HG03175 (cell line): ENCODE measurements around the gene UBL5.
"Not testable (repeated sequence)": the region's sequence is repeated elsewhere in the genome, so short reads cannot be mapped to it uniquely, and the experiment has no call there.

Source experiments
- ATAC-seq: cut with Tn5 transposase; IDR thresholded peaks from one replicate; pipeline ENCODE4 v1.9.1; 2021; ENCODE audit warnings: mild to moderate bottlenecking, moderate library complexity; ENCODE audit not compliant: unreplicated experiment

Gene UBL5

GRCh38 chr19:9827289-9828238 lies at the start of gene UBL5:
TSS of gene UBL5 (plus strand) at chr19:9827918. CDS start at chr19:9828338, 420 bp downstream.
- peak; percentile 93 for ATAC-seq

- ATAC-seq: no peak
Observed at GRCh38 chr19:9782338-9782737, 45.4 kb upstream of the UBL5 start.

- not testable (repeated sequence) for ATAC-seq
Observed at GRCh38 chr19:9784163-9784496, 43.6 kb upstream of the UBL5 start.

DNA sequence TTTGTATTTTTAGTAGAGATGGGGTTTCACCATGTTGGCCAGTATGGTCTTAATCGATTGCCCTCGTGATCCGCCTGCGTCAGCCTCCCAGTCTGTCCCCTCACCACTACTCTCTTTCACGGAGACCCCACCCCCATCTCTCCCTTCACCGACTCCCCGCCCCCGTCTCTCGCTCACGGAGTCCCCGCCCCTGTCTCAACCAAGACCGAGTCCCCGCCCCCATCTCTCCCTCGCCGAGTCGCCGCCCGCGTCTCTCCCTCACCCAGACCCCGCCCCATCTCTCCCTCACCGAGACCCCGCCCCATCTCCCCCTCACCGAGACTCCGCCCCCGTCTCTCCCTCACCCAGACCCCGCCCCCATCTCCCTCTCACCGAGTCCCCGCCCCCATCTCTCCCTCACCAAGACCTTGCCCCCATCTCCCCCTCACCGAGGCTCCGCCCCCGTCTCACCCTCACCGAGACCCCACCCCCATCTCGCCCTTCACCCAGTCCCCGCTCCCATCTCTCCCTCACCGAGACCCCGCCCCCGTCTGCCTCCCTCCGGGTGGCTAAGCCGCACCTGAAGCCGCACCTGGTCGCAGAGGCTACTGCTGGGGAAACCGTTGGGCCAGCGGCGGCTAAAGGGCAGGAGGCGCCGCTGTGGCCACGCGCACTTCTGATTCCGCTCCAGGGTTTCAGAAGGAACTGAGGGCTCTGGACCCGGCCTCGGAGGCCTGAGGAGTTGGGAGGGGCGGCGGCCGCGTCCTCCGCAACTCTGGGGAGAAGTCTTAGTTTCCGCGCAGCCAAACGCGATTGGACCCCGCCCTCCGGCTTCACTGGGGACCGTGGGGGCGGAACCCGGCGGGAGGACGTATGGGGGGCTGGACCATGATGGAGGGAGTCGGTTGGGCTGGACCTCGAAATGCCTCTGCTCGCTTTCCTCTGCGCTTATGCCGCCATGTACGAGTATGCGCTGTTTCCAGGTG lies 42.1 kb upstream of the UBL5 start:
- ATAC-seq: peak; percentile 75

- ATAC-seq: no peak
Observed at GRCh38 chr19:9786342-9786741, 41.4 kb upstream of the UBL5 start.

GRCh38 chr19:9786819-9787218 lies 40.9 kb upstream of the UBL5 start:
- no peak for ATAC-seq

DNA sequence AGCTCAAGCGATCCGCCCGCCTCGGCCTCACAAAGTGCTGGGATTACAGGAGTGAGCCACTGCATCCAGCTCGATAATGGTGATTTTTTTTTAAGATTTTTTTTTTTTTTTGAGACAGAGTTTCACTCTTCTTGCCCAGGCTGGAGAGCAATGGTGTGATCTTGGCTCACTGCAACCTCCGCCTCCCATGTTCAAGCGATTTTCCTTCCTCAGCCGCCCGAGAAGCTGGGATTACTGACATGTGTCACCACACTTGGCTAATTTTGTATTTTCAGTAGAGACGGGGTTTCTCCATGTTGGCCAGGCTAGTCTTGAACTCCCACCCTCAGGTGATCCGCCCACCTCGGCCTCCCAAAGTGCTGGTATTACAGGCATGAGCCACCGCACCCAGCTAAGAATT lies 39.1 kb upstream of the UBL5 start:
- ATAC-seq: not testable (repeated sequence)

DNA sequence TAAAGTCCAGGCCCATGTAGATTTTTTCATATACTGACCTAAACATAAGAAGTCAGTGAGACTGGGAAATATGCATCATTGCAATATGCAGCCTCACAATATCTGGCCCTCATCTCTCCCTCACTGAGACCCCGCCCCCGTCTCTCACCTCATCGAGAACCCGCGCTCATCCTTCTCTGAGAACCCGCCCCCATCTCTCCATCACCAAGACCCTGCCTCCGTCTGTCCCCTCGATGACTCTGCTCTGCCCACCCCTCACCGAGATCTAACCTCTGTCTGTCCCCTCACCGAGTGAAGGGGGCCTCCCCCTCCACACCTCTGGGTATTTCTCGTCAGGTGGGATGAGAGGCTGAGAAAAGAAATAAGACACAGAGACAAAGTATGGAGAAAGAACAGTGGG lies 38.7 kb upstream of the UBL5 start:
- ATAC-seq: no peak

- not testable (repeated sequence) for ATAC-seq
Observed at GRCh38 chr19:9789579-9789978, 38.1 kb upstream of the UBL5 start.

DNA sequence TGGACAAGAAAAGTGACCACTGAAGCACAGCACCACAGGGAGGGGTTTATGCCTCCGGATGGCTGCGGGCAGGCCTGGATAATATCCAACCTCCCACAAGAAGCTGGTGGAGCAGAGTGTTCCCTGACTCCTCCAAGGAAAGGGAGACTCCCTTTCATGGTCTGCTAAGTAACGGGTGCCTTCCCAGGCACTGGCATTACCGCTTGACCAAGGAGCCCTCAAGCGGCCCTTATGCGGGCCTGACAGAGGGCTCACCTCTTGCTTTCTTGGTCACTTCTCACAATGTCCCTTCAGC lies 36.7 kb upstream of the UBL5 start:
- not testable (repeated sequence) for ATAC-seq

GRCh38 chr19:9791552-9792205 lies 36.0 kb upstream of the UBL5 start:
- ATAC-seq: peak; percentile 33

DNA sequence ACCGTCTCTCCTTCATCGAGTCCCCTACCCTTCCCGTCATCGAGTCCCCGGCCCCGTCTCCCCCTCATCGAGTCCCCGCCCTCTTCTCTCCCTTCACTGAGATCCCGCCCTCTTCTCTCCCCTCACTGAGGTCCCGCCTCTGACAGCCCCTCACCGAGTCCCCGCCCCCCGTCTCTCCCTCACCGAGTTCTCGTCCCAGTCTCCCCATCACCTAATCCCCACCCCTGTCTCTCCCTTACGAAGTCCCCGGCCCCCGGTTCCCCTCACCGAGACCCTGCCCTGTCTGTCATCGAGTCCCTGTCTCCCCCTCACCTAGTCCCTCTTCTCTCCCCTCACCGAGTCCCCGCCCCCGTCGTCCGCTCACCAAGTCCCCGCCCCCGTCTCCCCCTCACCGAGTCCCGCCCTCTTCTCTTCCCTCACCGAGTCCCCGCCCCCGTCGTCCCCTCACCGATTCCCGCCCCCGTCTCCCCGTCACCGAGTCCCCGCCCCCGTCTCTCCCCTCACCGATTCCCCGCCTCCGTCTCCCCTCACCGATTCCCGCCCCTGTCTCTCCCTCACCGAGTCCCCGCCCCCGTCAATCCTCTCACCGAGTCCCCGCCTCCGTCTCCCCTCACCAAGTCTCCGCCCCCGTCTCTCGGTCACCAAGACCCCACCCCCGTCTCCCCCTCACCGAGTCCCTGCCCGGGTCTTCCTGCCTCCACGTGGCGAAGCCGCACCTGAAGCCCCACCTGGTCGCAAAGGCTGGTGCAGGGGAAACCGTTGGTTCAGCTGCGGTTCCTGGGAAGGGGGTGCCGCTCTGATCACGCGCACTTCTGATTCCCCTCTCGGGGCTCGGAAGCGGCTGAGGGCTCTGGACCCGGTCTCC lies 35.3 kb upstream of the UBL5 start:
- ATAC-seq: peak; percentile 33

GRCh38 chr19:9793071-9793591 lies 34.6 kb upstream of the UBL5 start:
- peak; percentile 14 for ATAC-seq

DNA sequence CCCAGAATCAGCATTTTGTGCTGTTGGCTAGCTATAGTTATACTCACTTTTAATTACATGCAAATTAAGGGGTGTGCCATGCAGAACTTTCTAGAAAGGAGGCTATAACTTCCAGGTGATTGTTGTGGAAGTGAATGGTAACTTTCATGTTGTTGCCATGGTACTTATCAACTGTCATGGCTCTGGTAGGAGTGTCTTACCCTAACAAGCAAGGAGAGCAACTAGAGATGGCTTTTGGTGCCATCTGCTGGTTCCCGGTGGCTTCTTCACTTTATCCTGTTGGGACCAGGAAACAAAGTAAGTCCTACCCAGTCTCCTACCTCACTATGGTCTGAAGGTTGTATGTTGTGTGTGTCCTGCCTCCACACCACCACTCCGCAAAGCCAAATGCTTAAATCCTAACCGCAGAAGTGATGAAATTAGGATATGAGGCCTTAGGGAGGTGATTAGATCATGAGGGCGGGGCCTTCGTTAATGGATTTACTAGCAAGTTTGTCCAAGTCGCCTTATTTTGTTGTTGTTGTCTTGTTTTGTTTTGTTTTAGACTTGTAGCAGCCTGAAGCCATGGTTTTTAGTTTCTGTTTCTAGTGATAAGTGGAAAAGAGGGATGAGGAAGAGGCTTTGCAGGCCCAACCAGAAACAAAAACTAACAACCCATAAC lies 31.5 kb upstream of the UBL5 start:
- ATAC-seq: peak; percentile 56

GRCh38 chr19:9797871-9798270 lies 29.8 kb upstream of the UBL5 start:
- ATAC-seq: no peak

GRCh38 chr19:9799162-9799561 lies 28.6 kb upstream of the UBL5 start:
- ATAC-seq: no peak

DNA sequence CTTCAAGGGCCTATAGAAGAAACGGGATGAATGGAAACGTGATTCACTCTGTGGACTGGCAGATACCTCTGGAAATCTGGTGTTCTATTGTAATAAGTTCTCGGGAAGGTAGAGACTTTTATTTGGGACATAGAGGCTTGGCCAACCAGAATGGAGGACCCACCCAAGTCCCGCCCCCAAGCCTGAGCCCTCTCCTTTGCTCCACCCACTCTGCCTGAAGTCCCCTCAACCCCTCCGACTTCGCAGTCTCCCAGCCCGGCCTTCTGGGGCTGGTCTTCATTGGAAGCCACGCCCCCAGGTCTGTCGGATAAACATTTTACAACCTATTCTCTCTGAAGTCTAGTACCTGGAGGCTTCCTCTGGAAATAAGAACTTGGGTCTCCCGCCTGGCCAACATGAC lies 25.7 kb upstream of the UBL5 start:
- no peak for ATAC-seq

GRCh38 chr19:9806803-9807202 lies 20.9 kb upstream of the UBL5 start:
- no peak for ATAC-seq
